ENCODE data around the gene SSBP3.

GRCh38 chr1:54285815-54286345 is 120.3 kb downstream of the SSBP3 start:
- TF ChIP-seq CTCF (IDR thresholded peaks at IDR 0.05) = no peak
- TF ChIP-seq ZFX (IDR thresholded peaks at IDR 0.05; ENCODE audit: borderline replicate concordance) = no peak
